Ascending aorta (tissue), 2 donors: ENCODE measurements around the gene MAP2K7. TPM values are rescaled to one million over a fixed set of nuclear protein-coding genes. Genes with fewer than 3 reads are reported as not detected.

Experiments used
- DNase-seq, 2 donors: peaks; one replicate each; pipeline ENCODE4 v3.0.0-alpha.2; 2019; ENCODE audit warnings: low spot score in 2 of 2
- H3K27ac ChIP-seq, 2 donors: fragments of 200-600 bp; sonication (generic); one replicate each; pipeline ENCODE4 v1.5.1; 2016 to 2017; ENCODE audit warnings: mild to moderate bottlenecking in 1 of 2
- H3K27me3 ChIP-seq: fragments of 200-600 bp; sonication (generic); one replicate; pipeline ENCODE4 v1.5.1; 2017
- H3K36me3 ChIP-seq, 2 donors: fragments of 200-600 bp; sonication (generic); one replicate each; pipeline ENCODE4 v1.5.1; 2016
- H3K4me1 ChIP-seq, 2 donors: fragments of 200-600 bp; sonication (generic); one replicate each; pipeline ENCODE4 v1.5.1; 2016 to 2017; ENCODE audit warnings: mild to moderate bottlenecking in 1 of 2
- H3K4me3 ChIP-seq, 2 donors: fragments of 200-600 bp; sonication (generic); one replicate each; pipeline ENCODE4 v1.5.1; 2016 to 2017; ENCODE audit warnings: mild to moderate bottlenecking in 1 of 2
- H3K9me3 ChIP-seq, 2 donors: fragments of 200-600 bp; sonication (generic); one replicate each; pipeline ENCODE4 v1.5.1; 2016
- CTCF ChIP-seq, 3 experiments: fragments of 200-600 bp in 2 of 3; fragments of 450-650 bp in 1 of 3; sonication (generic) in 2 of 3; IDR thresholded peaks; one replicate each; pipeline ENCODE4 v1.5.1; 2016 to 2019; ENCODE audit warnings: antibody characterized with exemption in 3 of 3, mild to moderate bottlenecking in 1 of 3, moderate library complexity in 1 of 3
- intact Hi-C: fragments of 100-400 bp; cut with DNase I; formaldehyde crosslinking; loops from one replicate; pipeline ENCODE4 v1.15.1; 2023
- total RNA-seq: library from RNA; depleted of rRNA; stranded (reverse); fragments of >200 nt; gene quantifications from one replicate; pipeline ENCODE4 v1.1.0, GENCODE V29; 2016

Gene MAP2K7
- total RNA-seq, 1 donor from 2014 or later, result 37.3 TPM

GRCh38 chr19:7940841-7941240 lies 37.2 kb downstream of the MAP2K7 start:
- peaks cover 0 to 13% of the 10 kb centered on the region in 2 donors for H3K4me1 ChIP-seq
- no peak overlapping the region for H3K27ac ChIP-seq
- H3K36me3 ChIP-seq, result peaks cover 39 to 41% of the 10 kb centered on the region in 2 donors
- no peaks in the 10 kb centered on the region for H3K27me3 ChIP-seq
- H3K9me3 ChIP-seq, result no peaks in the 10 kb centered on the region
- no peak overlapping the region for H3K4me3 ChIP-seq
- intact Hi-C loops, result no loop called here
- TF ChIP-seq CTCF (IDR thresholded peaks at IDR 0.05), result no peak
- DNase-seq, result no peak

- Histone ChIP-seq H3K27me3 (no peaks in the 10 kb centered on the region), H3K27ac (no peak overlapping the region), H3K36me3 (peaks cover 27 to 29% of the 10 kb centered on the region in 2 donors), H3K4me3 (peak overlapping the region; percentile 58 to 81), H3K4me1 (peaks cover 0 to 13% of the 10 kb centered on the region in 2 donors), H3K9me3 (no peaks in the 10 kb centered on the region)
- DNase-seq, result no peak
- no peak for TF ChIP-seq CTCF (IDR thresholded peaks at IDR 0.05)
- intact Hi-C loops, result no loop called here
Measured at GRCh38 chr19:7941895-7942596, 38.4 kb downstream of the MAP2K7 start.

GRCh38 chr19:7942981-7943443 lies 39.3 kb downstream of the MAP2K7 start:
- peaks cover 0 to 13% of the 10 kb centered on the region in 2 donors for H3K4me1 ChIP-seq
- intact Hi-C loops, result loop anchor here (1.0 kb wide), 3 partner anchors 14 to 40 kb away; partner anchors contain the start of genes MAP2K7 and SNAPC2
- no peak for DNase-seq

GRCh38 chr19:7943444-7944176 lies 39.9 kb downstream of the MAP2K7 start, which contains the start of gene TIMM44:
TIMM44 (minus strand) TSS chr19:7943666; CDS start chr19:7943651, 15 bp downstream.
- H3K36me3 ChIP-seq, result peaks cover 11 to 15% of the 10 kb centered on the region in 2 donors
- no peak for TF ChIP-seq CTCF (IDR thresholded peaks at IDR 0.05)
- peak within 1 kb of the TSS; percentile 58 to 81 for H3K4me3 ChIP-seq
- peaks cover 0 to 13% of the 10 kb centered on the region in 2 donors for H3K4me1 ChIP-seq
- intact Hi-C loops, result loop anchor here (1.0 to 2.0 kb wide), 5 partner anchors 14 to 309 kb away; partner anchors contain the start of genes MAP2K7 and SNAPC2
- no peaks in the 10 kb centered on the region for H3K9me3 ChIP-seq
- DNase-seq, result peak; percentile 98 to 100
- no peaks in the 10 kb centered on the region for H3K27me3 ChIP-seq
- peak within 1 kb of the TSS; percentile 91 to 93 for H3K27ac ChIP-seq

More at GRCh38 chr19:7942981-7943443, 39.3 kb downstream of the MAP2K7 start:
- peaks cover 17 to 19% of the 10 kb centered on the region in 2 donors for H3K36me3 ChIP-seq
- no peak for TF ChIP-seq CTCF (IDR thresholded peaks at IDR 0.05)
- no peaks in the 10 kb centered on the region for H3K9me3 ChIP-seq
- no peaks in the 10 kb centered on the region for H3K27me3 ChIP-seq
- H3K27ac ChIP-seq, result peak overlapping the region; percentile 91 to 93
- peak overlapping the region; percentile 58 to 81 for H3K4me3 ChIP-seq

GRCh38 chr19:7944177-7944761 lies 40.6 kb downstream of the MAP2K7 start:
- H3K36me3 ChIP-seq, result peaks cover 10 to 13% of the 10 kb centered on the region in 2 donors
- no peaks in the 10 kb centered on the region for H3K9me3 ChIP-seq
- H3K27ac ChIP-seq, result peak overlapping the region; percentile 68 to 78
- peak overlapping the region; percentile 56 to 72 for H3K4me3 ChIP-seq
- intact Hi-C loops, result loop anchor here (1.0 to 2.0 kb wide), 2 partner anchors 58 to 309 kb away; no protein-coding TSS in a partner anchor
- no peaks in the 10 kb centered on the region for H3K27me3 ChIP-seq
- H3K4me1 ChIP-seq, result peaks cover 0 to 13% of the 10 kb centered on the region in 2 donors
- TF ChIP-seq CTCF (IDR thresholded peaks at IDR 0.05), result peak; percentile 71 to 85 (median 79)
- DNase-seq, result peak; percentile 57 to 93
